ENCODE data around the gene TSHR. TPM values are rescaled to one million over a fixed set of nuclear protein-coding genes. Genes with fewer than 3 reads are reported as not detected.
A peak's percentile ranks its signal among the peaks of the same experiment; 100 is the strongest.

TSHR gene
- total and polyA plus RNA-seq, 2 of the 4 experiments (the other 2 are of a cell fraction): not detected

DNA sequence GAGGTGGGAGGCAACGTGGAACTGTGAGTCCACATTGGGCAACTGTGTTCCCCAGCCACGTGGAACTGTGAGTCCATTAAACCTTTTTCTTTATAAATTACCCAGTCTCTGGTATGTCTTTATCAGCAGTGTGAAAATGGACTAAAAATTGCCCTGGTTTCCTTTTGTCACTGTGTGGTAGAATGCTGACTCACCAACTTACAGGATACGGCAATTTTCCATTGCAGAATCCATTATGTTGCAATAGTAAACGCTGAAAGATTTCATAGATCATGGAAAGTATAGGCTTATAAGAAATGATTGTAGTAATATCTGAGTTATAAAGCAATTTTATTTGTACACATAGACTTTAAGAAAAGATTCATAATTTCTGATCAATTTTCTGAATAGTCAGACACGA, 172.4 kb downstream of the TSHR start:
- no peak overlapping the region for H4K8ac ChIP-seq (ENCODE audit: low read depth in 2 of 2, low read length in 2 of 2)
- no peak overlapping the region for H2AK5ac ChIP-seq (ENCODE audit: low read depth, low read length)
- dilution Hi-C loops (cut with HindIII; ENCODE audit: low sequenced_read_pairs, unreplicated experiment): no loop called here
- intact Hi-C loops (cut with micrococcal nuclease): no loop called here
- ChIA-PET CTCF (no interaction called here), POLR2A (ENCODE audit: unreplicated experiment) (no interaction called here)
- no peaks in the 10 kb centered on the region for H3K36me3 ChIP-seq (ENCODE audit: control insufficient read depth, insufficient read depth, low read length)
- no peak overlapping the region for H2AFZ ChIP-seq (replicated peaks; ENCODE audit: low read length, poor library complexity)
- WGBS, 2 experiments (ENCODE audit: extremely low coverage in 2 of 2, insufficient read length in 1 of 2): no CpG with 5 or more reads among the region's 5 CpGs
- BruUV-seq (replicated peaks): no TSS peak
- H3K4me2 ChIP-seq (ENCODE audit: low read depth, low read length): no peak overlapping the region
- H2BK120ac ChIP-seq (ENCODE audit: low read depth, low read length): no peak overlapping the region
- no peak overlapping the region for H2AK9ac ChIP-seq (replicated peaks; ENCODE audit: low read depth, low read length, poor library complexity)
- H4K91ac ChIP-seq (ENCODE audit: insufficient read depth, low read depth, low read length): no peak overlapping the region
- peak; percentile 11 for DNase-seq
- no peak overlapping the region for H3K27ac ChIP-seq (ENCODE audit: insufficient read depth, low read length)
- H3K4me3 ChIP-seq (ENCODE audit: insufficient read depth, low read depth, low read length): no peak overlapping the region
- H3K23ac ChIP-seq (ENCODE audit: low read depth, low read length): no peak overlapping the region
- H2BK5ac ChIP-seq (ENCODE audit: low read depth, low read length, poor library complexity, severe bottlenecking): no peak overlapping the region
- no peaks in the 10 kb centered on the region for H3K9me1 ChIP-seq (ENCODE audit: insufficient read depth, low read length)
- H3K9ac ChIP-seq (ENCODE audit: low read depth, low read length): no peak overlapping the region
- no peaks in the 10 kb centered on the region for H3K4me1 ChIP-seq (ENCODE audit: control insufficient read depth, insufficient read depth, low read length)
- TF ChIP-seq, protein P1, sequence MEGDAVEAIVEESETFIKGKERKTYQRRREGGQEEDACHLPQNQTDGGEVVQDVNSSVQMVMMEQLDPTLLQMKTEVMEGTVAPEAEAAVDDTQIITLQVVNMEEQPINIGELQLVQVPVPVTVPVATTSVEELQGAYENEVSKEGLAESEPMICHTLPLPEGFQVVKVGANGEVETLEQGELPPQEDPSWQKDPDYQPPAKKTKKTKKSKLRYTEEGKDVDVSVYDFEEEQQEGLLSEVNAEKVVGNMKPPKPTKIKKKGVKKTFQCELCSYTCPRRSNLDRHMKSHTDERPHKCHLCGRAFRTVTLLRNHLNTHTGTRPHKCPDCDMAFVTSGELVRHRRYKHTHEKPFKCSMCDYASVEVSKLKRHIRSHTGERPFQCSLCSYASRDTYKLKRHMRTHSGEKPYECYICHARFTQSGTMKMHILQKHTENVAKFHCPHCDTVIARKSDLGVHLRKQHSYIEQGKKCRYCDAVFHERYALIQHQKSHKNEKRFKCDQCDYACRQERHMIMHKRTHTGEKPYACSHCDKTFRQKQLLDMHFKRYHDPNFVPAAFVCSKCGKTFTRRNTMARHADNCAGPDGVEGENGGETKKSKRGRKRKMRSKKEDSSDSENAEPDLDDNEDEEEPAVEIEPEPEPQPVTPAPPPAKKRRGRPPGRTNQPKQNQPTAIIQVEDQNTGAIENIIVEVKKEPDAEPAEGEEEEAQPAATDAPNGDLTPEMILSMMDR (conservative IDR thresholded peaks at IDR 0.05; ENCODE audit: low read depth, low read length): no peak
- TF ChIP-seq CHD1 (IDR thresholded peaks at IDR 0.05; ENCODE audit: low read depth, low read length) (no peak), BHLHE40 (IDR thresholded peaks at IDR 0.05; ENCODE audit: low read depth, low read length) (no peak), RAD21 (IDR thresholded peaks at IDR 0.05; ENCODE audit: low read length) (no peak), RCOR1 (IDR thresholded peaks at IDR 0.05; ENCODE audit: insufficient replicate concordance, low read length) (no peak), CEBPB (IDR thresholded peaks at IDR 0.05; ENCODE audit: low read depth, low read length) (peak; percentile 73), NFE2L2 (IDR thresholded peaks at IDR 0.05; ENCODE audit: low read depth, low read length) (peak; percentile 14; the same call in 1 of the 2 replicates), POLR2A (IDR thresholded peaks at IDR 0.05; ENCODE audit: low read depth, low read length) (no peak), FOS (IDR thresholded peaks at IDR 0.05; ENCODE audit: low read depth, low read length) (no peak), RFX5 (IDR thresholded peaks at IDR 0.05; ENCODE audit: low read depth, low read length) (no peak), MAZ (IDR thresholded peaks at IDR 0.05; ENCODE audit: borderline replicate concordance, low read depth, low read length) (no peak), MAFK (IDR thresholded peaks at IDR 0.05; ENCODE audit: low read depth, low read length) (peak; percentile 57; the same call in 1 of the 2 replicates), SMC3 (IDR thresholded peaks at IDR 0.05; ENCODE audit: low read depth, low read length) (no peak), MXI1 (IDR thresholded peaks at IDR 0.05; ENCODE audit: borderline replicate concordance, low read depth, low read length) (no peak)
- TF ChIP-seq, protein P2, sequence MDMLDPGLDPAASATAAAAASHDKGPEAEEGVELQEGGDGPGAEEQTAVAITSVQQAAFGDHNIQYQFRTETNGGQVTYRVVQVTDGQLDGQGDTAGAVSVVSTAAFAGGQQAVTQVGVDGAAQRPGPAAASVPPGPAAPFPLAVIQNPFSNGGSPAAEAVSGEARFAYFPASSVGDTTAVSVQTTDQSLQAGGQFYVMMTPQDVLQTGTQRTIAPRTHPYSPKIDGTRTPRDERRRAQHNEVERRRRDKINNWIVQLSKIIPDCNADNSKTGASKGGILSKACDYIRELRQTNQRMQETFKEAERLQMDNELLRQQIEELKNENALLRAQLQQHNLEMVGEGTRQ (IDR thresholded peaks at IDR 0.05; ENCODE audit: low read depth, low read length): no peak
- TF ChIP-seq, protein P3, sequence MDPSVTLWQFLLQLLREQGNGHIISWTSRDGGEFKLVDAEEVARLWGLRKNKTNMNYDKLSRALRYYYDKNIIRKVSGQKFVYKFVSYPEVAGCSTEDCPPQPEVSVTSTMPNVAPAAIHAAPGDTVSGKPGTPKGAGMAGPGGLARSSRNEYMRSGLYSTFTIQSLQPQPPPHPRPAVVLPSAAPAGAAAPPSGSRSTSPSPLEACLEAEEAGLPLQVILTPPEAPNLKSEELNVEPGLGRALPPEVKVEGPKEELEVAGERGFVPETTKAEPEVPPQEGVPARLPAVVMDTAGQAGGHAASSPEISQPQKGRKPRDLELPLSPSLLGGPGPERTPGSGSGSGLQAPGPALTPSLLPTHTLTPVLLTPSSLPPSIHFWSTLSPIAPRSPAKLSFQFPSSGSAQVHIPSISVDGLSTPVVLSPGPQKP (IDR thresholded peaks at IDR 0.05; ENCODE audit: borderline replicate concordance, low read depth, low read length): no peak
- H3K9me3 ChIP-seq (ENCODE audit: control insufficient read depth, insufficient read depth, low read length): no peaks in the 10 kb centered on the region
- H2BK15ac ChIP-seq (ENCODE audit: low read depth, low read length): no peak overlapping the region
- ATAC-seq (ENCODE audit: low read depth): no peak
- no peak overlapping the region for H3K4ac ChIP-seq (ENCODE audit: low read depth, low read length)
- H3K14ac ChIP-seq (replicated peaks; ENCODE audit: low read depth, low read length): no peak overlapping the region
- in situ Hi-C loops (cut with MboI; ENCODE audit: low sequenced_read_pairs): no loop called here
- no peak overlapping the region for H4K5ac ChIP-seq (ENCODE audit: low read depth, low read length)
- H3K27me3 ChIP-seq (ENCODE audit: control insufficient read depth, insufficient read depth, low read length): peaks cover 2% of the 10 kb centered on the region; the same call in 1 of the 2 replicates
- no peak overlapping the region for H3K56ac ChIP-seq (ENCODE audit: extremely low read depth, insufficient read depth, low read length)
- no peak overlapping the region for H3K18ac ChIP-seq (ENCODE audit: low read depth, low read length)
- H4K20me1 ChIP-seq (ENCODE audit: insufficient read depth, low read length): no peaks in the 10 kb centered on the region
- no peak overlapping the region for H2BK20ac ChIP-seq (ENCODE audit: low read depth, low read length)
- H3K79me1 ChIP-seq (ENCODE audit: low read depth in 1 of 2, low read length in 2 of 2): no peaks in the 10 kb centered on the region
